ENCODE results near the gene WDR55. TPM values are rescaled to one million over a fixed set of nuclear protein-coding genes. Genes with fewer than 3 reads are reported as not detected.
"Not testable (repeated sequence)": the region's sequence is repeated elsewhere in the genome, so short reads cannot be mapped to it uniquely, and the experiment has no call there.

WDR55 gene
- polyA plus RNA-seq, 2 of the 4 experiments (the other 2 are of a cell fraction): 23.3 to 36.2 TPM

GRCh38 chr5:140622301-140622700, 42.4 kb upstream of the WDR55 start:
- Histone ChIP-seq H3K4me1 (no peaks in the 10 kb centered on the region), H3K4me2 (no peak overlapping the region), H3K4me3 (no peak overlapping the region), H3K9me3 (peaks cover 14% of the 10 kb centered on the region; the same call in 1 of the 3 replicates), H3K27ac (no peak overlapping the region)
- FAIRE-seq (no peak), ATAC-seq (no peak), DNase-seq (ENCODE audit: low read depth in 1 of 2, low spot score in 1 of 2) (no peak)
- 71% methylated on average over 3 of the region's 3 CpGs for WGBS (ENCODE audit: missing lambda C conversion rate)
- ChIA-PET CTCF (interaction anchor here (1.0 to 2.4 kb wide), 3 partner anchors 9 to 249 kb away, joined by 3 to 6 read pairs (median 3); no protein-coding TSS in a partner anchor), POLR2A (interaction anchor here (0.6 kb wide), 1 partner anchor 25 kb away, joined by 3 read pairs; the partner anchor contains the start of genes IK and NDUFA2)
- TF ChIP-seq SREBF2 (IDR thresholded peaks at IDR 0.05): no peak

- POLR2A ChIA-PET: interaction anchor here (0.6 kb wide), 1 partner anchor 24 kb away, joined by 3 read pairs; the partner anchor contains the start of genes IK and NDUFA2
- not testable (repeated sequence) for H3K4me2 ChIP-seq
These were observed 41.6 kb upstream of the WDR55 start for GRCh38 chr5:140623061-140623460.

GRCh38 chr5:140624886-140625285, 39.8 kb upstream of the WDR55 start:
- POLR2A ChIA-PET; DNase-seq (ENCODE audit: low read depth in 1 of 2, low spot score in 1 of 2); H3K4me2 ChIP-seq; H3K4me3 ChIP-seq; ATAC-seq; FAIRE-seq; H3K4me1 ChIP-seq; H3K27ac ChIP-seq: not testable (repeated sequence)
- peaks cover 24% of the 10 kb centered on the region for H3K9me3 ChIP-seq
- CTCF ChIA-PET: interaction anchor here (1.0 to 1.2 kb wide), 3 partner anchors 11 to 48 kb away, joined by 3 to 4 read pairs (median 4); partner anchors contain the start of gene TMCO6
- WGBS (ENCODE audit: missing lambda C conversion rate): 73% methylated on average over 10 of the region's 10 CpGs

More at GRCh38 chr5:140623061-140623460, 41.6 kb upstream of the WDR55 start:
- not testable (repeated sequence) for H3K27ac ChIP-seq; DNase-seq (ENCODE audit: low read depth in 1 of 2, low spot score in 1 of 2); ATAC-seq; FAIRE-seq; H3K4me1 ChIP-seq; H3K4me3 ChIP-seq
- CTCF ChIA-PET: interaction anchor here (1.0 to 2.4 kb wide), 3 partner anchors 8 to 250 kb away, joined by 3 to 6 read pairs (median 3); no protein-coding TSS in a partner anchor
- H3K9me3 ChIP-seq: peaks cover 20% of the 10 kb centered on the region

- Histone ChIP-seq H3K27ac (no peak overlapping the region), H3K9me3 (peaks cover 20% of the 10 kb centered on the region), H3K4me2 (no peak overlapping the region), H3K4me1 (peaks cover 15% of the 10 kb centered on the region), H3K4me3 (no peak overlapping the region)
- 62% methylated on average over 6 of the region's 6 CpGs for WGBS (ENCODE audit: missing lambda C conversion rate)
- ATAC-seq (no peak), FAIRE-seq (no peak), DNase-seq (ENCODE audit: low read depth in 1 of 2, low spot score in 1 of 2) (no peak)
- CTCF ChIA-PET: interaction anchor here (0.8 to 1.1 kb wide), 2 partner anchors 14 to 269 kb away, joined by 3 read pairs; no protein-coding TSS in a partner anchor
- POLR2A ChIA-PET: no interaction called here
- TF ChIP-seq FOXS1 (CRISPR knock-in tag; IDR thresholded peaks at IDR 0.05) (no peak), ZFP36 (IDR thresholded peaks at IDR 0.05; ENCODE audit: borderline replicate concordance, partially characterized antibody) (peak; percentile 89)
These were observed 36.7 kb upstream of the WDR55 start for GRCh38 chr5:140627972-140628371.

GRCh38 chr5:140628711-140629110, 36.0 kb upstream of the WDR55 start:
- H3K4me1 ChIP-seq: peaks cover 22% of the 10 kb centered on the region
- POLR2A ChIA-PET: no interaction called here
- 0 out of 3 replicates have a peak overlapping the region, but pooled peaks have one; percentile 10 for H3K4me2 ChIP-seq
- WGBS (ENCODE audit: missing lambda C conversion rate): 20% methylated on average over 1 of the region's 1 CpG
- no peak overlapping the region for H3K4me3 ChIP-seq
- CTCF ChIA-PET: interaction anchor here (0.8 to 1.3 kb wide), 3 partner anchors 11 to 270 kb away, joined by 3 to 4 read pairs (median 3); no protein-coding TSS in a partner anchor
- FAIRE-seq (no peak), DNase-seq (ENCODE audit: low read depth in 1 of 2, low spot score in 1 of 2) (no peak), ATAC-seq (no peak)
- no peak overlapping the region for H3K27ac ChIP-seq
- H3K9me3 ChIP-seq: peaks cover 20% of the 10 kb centered on the region
- TF ChIP-seq TP53 (CRISPR knock-in tag; IDR thresholded peaks at IDR 0.05) (no peak), ZFP36 (IDR thresholded peaks at IDR 0.05; ENCODE audit: borderline replicate concordance, partially characterized antibody) (no peak), EP300 (IDR thresholded peaks at IDR 0.05) (no peak), JUN (IDR thresholded peaks at IDR 0.05) (no peak), SMC3 (IDR thresholded peaks at IDR 0.05) (no peak), ZC3H11A (IDR thresholded peaks at IDR 0.05) (no peak), CBX8 (IDR thresholded peaks at IDR 0.05) (no peak), ZNF302 (CRISPR knock-in tag; IDR thresholded peaks at IDR 0.05) (no peak), HES2 (IDR thresholded peaks at IDR 0.05) (no peak), HOXB5 (CRISPR knock-in tag; IDR thresholded peaks at IDR 0.05) (no peak), FOSB (CRISPR knock-in tag; IDR thresholded peaks at IDR 0.05) (no peak), EHF (CRISPR knock-in tag; IDR thresholded peaks at IDR 0.05) (no peak), NFE2L2 (conservative IDR thresholded peaks at IDR 0.05; ENCODE audit: low read length) (no peak)
